ENCODE results near the gene DCTN5. TPM values are rescaled to one million over a fixed set of nuclear protein-coding genes. Genes with fewer than 3 reads are reported as not detected.

DCTN5 gene
- total RNA-seq, 3 donors from 2014 or later: 57.3 to 73.9 (median 67.7) TPM

- Histone ChIP-seq H3K4me3 (no peak overlapping the region), H3K9me3 (peaks cover 4% of the 10 kb centered on the region), H3K4me1 (ENCODE audit: low read depth) (peaks cover 2% of the 10 kb centered on the region), H3K36me3 (ENCODE audit: low read depth) (no peaks in the 10 kb centered on the region)
- DNase-seq (no peak), ATAC-seq (no peak)
- intact Hi-C loops (cut with DNase I, micrococcal nuclease): no loop called here
- TF ChIP-seq CTCF (IDR thresholded peaks at IDR 0.05): no peak
Observed at GRCh38 chr16:23724785-23725131, 83.5 kb downstream of the DCTN5 start.

GRCh38 chr16:23726710-23727109 lies 85.4 kb downstream of the DCTN5 start:
- intact Hi-C loops (cut with DNase I, micrococcal nuclease): no loop called here
- no peak overlapping the region for H3K4me3 ChIP-seq
- no peak for DNase-seq
- no peak for TF ChIP-seq CTCF (IDR thresholded peaks at IDR 0.05)
- H3K4me1 ChIP-seq (ENCODE audit: low read depth): peaks cover 9% of the 10 kb centered on the region
- ATAC-seq: no peak
- H3K9me3 ChIP-seq: peaks cover 4% of the 10 kb centered on the region
- no peaks in the 10 kb centered on the region for H3K36me3 ChIP-seq (ENCODE audit: low read depth)

Other genes starting within 250 kb of the DCTN5 start
- 10 to 100 TPM; 25.4 to 40.5 (median 32.6) TPM for gene COG7, start 188.3 kb upstream of the DCTN5 start, total RNA-seq
- gene GGA2, start 131.0 kb upstream of the DCTN5 start, total RNA-seq: 10 to 100 TPM; 37.9 to 62.6 (median 47.6) TPM
- 10 to 100 TPM; 15.2 to 18.0 (median 17.2) TPM for gene EARS2, start 84.1 kb upstream of the DCTN5 start, total RNA-seq
- gene UBFD1, start 83.7 kb upstream of the DCTN5 start, total RNA-seq: 10 to 100 TPM; 27.8 to 38.3 (median 28.5) TPM
- 100 to 1,000 TPM; 101 to 126 (median 115) TPM for gene NDUFAB1, start 45.1 kb upstream of the DCTN5 start, total RNA-seq
- 10 to 100 TPM in 2 of 3 donors, 1 to 10 TPM in 1; 7.7 to 12.7 (median 11.0) TPM for gene PALB2, start 156 bp upstream of the DCTN5 start, total RNA-seq
- gene PLK1, start 37.4 kb downstream of the DCTN5 start, total RNA-seq: 10 to 100 TPM in 2 of 3 donors, 1 to 10 TPM in 1; 4.7 to 28.6 (median 13.3) TPM
- 100 to 1,000 TPM in 2 of 3 donors, 10 to 100 TPM in 1; 89.4 to 263 (median 154) TPM for gene ERN2, start 71.8 kb downstream of the DCTN5 start, total RNA-seq
- gene CHP2, start 113.6 kb downstream of the DCTN5 start, total RNA-seq: 100 to 1,000 TPM in 2 of 3 donors, 10 to 100 TPM in 1; 97.5 to 432 (median 101) TPM
- 10 to 100 TPM in 1 of 3 donors, 1 to 10 TPM in 2; 7.4 to 29.0 (median 8.2) TPM for gene PRKCB, start 194.5 kb downstream of the DCTN5 start, total RNA-seq

Measured in mucosa of descending colon (tissue), 3 donors.